CD4-positive, alpha-beta T cell treated with Interleukin-6 for 4 hours (primary cell): ENCODE measurements around the gene NTHL1.
A peak's percentile ranks its signal among the peaks of the same experiment; 100 is the strongest.

ENCODE experiments used
- DNase-seq: peaks from one replicate; pipeline ENCODE4 v3.0.0-alpha.2; 2020; ENCODE audit warnings: mixed read lengths

NTHL1 gene

GRCh38 chr16:2047330-2048115 is at the start of gene NTHL1, which contains the start of gene TSC2:
TSS of gene NTHL1 (minus strand) at chr16:2047834. CDS start at chr16:2047823, 11 bp downstream.
TSS of gene TSC2 (plus strand) at chr16:2047985. CDS start at chr16:2048616, 631 bp downstream.
- DNase-seq, result peak; percentile 94

GRCh38 chr16:2096853-2097595 is 49.4 kb upstream of the NTHL1 start:
- no peak for DNase-seq

- DNase-seq, result no peak
Measured at GRCh38 chr16:2095918-2096582, 48.4 kb upstream of the NTHL1 start.

GRCh38 chr16:2095315-2095853 is 47.8 kb upstream of the NTHL1 start:
- no peak for DNase-seq

GRCh38 chr16:2093793-2094192 is 46.2 kb upstream of the NTHL1 start:
- DNase-seq, result no peak

GRCh38 chr16:2092866-2093265 is 45.2 kb upstream of the NTHL1 start:
- DNase-seq, result no peak

GRCh38 chr16:2092256-2092620 is 44.6 kb upstream of the NTHL1 start:
- DNase-seq, result no peak

GRCh38 chr16:2091547-2092255 is 44.1 kb upstream of the NTHL1 start:
- DNase-seq, result no peak

- DNase-seq, result peak; percentile 37
Measured at GRCh38 chr16:2090777-2091546, 43.3 kb upstream of the NTHL1 start.

GRCh38 chr16:2090481-2090776 is 42.8 kb upstream of the NTHL1 start:
- no peak for DNase-seq

GRCh38 chr16:2089706-2090480 is 42.3 kb upstream of the NTHL1 start:
- no peak for DNase-seq

- no peak for DNase-seq
Measured at GRCh38 chr16:2088759-2089358, 41.2 kb upstream of the NTHL1 start.

GRCh38 chr16:2087748-2088631 is 40.4 kb upstream of the NTHL1 start:
- no peak for DNase-seq

- no peak for DNase-seq
Measured at GRCh38 chr16:2086812-2087747, 39.4 kb upstream of the NTHL1 start.

GRCh38 chr16:2086106-2086742 is 38.6 kb upstream of the NTHL1 start:
- DNase-seq, result no peak

- DNase-seq, result no peak
Measured at GRCh38 chr16:2085669-2086068, 38.0 kb upstream of the NTHL1 start.

- no peak for DNase-seq
Measured at GRCh38 chr16:2084895-2085625, 37.4 kb upstream of the NTHL1 start.
